Upper lobe of left lung (tissue), 4 donors: ENCODE measurements around the gene HOXA10.

Experiments used
- CTCF ChIP-seq, 6 experiments: fragments of 450-650 bp in 4 of 6; fragments of 200-600 bp in 2 of 6; sonication (generic) in 2 of 6; IDR thresholded peaks; one replicate each; pipeline ENCODE4 v1.5.1; 2016 to 2019; ENCODE audit warnings: antibody characterized with exemption in 6 of 6
- POLR2A ChIP-seq, 4 donors: fragments of 450-650 bp; IDR thresholded peaks; one replicate each; pipeline ENCODE4 v1.5.1; 2016 to 2017; ENCODE audit warnings: antibody characterized with exemption in 4 of 4, mild to moderate bottlenecking in 2 of 4
- POLR2AphosphoS5 ChIP-seq, 2 donors: sonication (generic); formaldehyde crosslinking; IDR thresholded peaks; one replicate each; pipeline ENCODE4 v1.5.1; 2017; ENCODE audit warnings: antibody characterized with exemption in 2 of 2

DNA sequence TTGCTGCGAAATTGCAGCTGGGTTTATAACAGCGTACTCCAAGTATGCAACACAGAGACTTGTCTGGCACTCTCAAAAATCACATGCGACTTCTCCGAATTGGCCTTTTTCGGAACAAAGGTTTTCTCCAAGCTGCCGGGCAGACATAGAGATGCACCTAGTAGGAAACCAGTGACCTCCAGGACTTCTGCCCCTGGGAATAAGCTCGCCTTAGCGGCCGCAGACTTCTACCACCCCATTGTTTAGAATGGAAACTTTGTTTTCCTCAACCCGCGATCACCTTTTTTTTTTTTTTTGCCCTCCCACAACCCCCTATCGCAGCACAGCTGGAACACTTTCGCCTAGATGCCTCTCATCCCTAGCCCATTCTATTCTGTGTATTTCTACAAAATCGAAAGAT is 4.9 kb upstream of the HOXA10 start:
- TF ChIP-seq POLR2AphosphoS5 (IDR thresholded peaks at IDR 0.05) = no peak
- TF ChIP-seq CTCF (IDR thresholded peaks at IDR 0.05) = no peak
- no peak for TF ChIP-seq POLR2A (IDR thresholded peaks at IDR 0.05)
